DMS 273 (cell line): ENCODE results near the gene NPHP4.
A peak's percentile ranks its signal among the peaks of the same experiment; 100 is the strongest.

ENCODE experiments used
- DNase-seq: peaks from one replicate; lab custom pipeline; 2025; ENCODE audit not compliant: unreplicated experiment; lab: John Stamatoyannopoulos, UW

Gene NPHP4

DNA sequence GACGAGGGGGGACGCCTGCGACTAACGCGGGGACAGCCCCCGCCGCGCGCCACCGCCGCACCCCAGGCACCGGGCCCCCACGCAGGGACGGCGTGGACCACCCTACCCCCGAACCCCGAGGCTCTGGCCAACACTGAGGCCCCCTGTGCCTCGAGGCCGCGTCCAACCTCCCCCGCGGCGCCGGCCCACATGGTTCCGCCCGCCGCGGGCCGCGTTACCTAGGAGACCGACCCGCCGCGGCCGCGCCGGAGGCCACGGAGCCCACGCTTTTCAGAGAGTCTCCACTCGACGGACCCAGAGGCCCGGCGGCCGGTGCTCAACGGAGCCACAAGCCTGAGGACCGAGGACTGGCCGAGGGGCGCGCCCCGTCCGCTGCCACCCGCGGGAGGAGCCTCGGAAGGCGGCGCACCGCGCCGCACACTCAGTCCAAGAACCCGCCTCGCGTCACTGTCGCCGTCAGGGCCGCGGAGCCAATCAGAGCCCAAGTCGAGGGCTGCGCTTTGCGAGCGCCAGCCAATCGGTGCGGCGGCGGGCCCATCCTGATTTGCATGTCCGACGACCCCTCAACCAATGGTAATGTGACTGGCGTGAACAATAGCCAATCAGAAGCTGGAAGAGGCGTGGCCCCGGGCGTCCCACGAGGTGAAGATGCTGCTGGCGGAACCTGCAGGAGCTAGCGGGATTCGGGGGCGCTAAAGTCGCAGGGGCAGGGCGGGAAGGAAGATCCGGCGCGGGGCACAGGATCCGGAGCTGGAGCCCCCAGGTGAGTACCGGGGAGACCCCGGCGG, at the start of gene NPHP4:
TSS of gene NPHP4 (minus strand) at position 400 of the 788 bp plus-strand sequence. CDS start 6,136 bp downstream, outside the sequence.
- peak; percentile 100 for DNase-seq

DNA sequence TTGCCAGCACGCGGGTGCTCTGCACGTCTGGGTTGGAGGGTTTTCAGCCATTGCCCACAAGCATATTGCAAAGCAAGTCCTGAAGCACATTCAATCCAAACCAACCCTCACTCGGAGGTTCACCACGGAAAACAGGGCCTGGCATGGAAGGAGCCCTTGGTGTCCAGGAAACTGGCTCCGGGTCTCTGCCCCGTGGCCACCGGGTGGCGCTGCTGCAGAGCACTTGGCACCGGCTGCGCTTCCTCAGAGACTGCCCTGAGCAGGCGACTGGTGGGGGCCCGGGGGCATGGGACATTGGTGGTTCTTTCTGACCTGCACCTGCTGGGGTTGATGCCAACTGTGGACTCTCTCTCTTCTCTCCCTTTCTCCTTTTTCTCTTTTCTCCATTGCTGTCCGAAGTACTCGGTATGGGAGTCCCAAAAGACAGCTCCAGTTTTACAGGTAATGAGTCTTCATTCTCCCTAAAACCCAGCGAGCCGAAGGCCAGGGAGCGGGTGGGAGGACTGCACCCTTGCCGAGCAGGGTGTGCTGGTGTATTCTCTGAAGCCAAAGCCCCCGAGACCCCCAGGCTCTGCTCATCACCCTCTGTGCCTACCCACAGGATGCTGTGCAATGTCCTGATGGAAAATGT, 49.3 kb upstream of the NPHP4 start:
- peak; percentile 79 for DNase-seq

DNA sequence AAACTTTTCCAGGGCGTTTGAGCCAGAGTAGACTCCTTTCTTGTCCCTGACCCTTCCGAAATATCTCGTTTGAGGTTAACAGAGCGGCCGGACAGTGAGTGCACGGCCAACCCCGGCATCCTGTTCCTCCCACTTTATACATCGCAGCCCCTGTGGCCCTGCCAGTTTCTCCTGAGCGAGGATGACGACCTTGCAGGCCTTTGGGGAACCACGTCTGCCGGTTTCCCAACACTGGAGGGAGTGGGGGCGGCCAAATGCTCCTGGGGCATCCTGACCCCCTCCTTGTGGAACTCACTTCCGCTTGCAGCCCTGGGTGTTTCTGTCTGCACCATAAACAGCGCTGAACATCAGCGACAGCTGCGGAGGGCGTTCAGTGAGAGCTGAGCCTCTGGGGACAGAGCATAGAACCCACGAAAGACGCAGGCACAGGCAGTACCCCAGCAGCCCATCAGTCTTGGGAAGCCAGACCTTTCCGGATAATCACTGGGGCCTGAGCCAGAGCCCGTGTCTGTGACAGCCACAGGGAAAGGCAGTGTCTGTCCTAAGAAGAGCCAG, 48.7 kb upstream of the NPHP4 start:
- DNase-seq: no peak

DNA sequence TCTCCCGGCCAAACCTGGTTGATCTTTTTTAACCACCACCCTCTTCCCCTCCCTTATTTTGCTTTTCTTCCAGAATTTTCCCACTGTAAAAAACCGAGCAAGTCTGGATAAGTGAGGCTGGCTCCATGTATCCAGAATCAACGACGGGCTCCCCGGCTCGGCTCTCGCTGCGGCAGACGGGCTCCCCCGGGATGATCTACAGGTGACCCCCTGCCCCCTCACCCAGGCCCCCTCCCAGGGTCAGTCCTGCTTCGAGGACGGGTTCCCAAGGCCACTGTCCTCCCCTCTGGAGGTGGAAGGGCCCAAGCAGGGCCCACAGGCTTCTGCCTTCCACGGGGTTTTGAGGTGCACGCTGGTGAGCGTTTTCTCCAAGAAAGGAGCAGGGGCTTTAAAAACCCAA, 48.2 kb upstream of the NPHP4 start:
- no peak for DNase-seq

GRCh38 chr1:6039031-6039430, 46.8 kb upstream of the NPHP4 start:
- no peak for DNase-seq

DNA sequence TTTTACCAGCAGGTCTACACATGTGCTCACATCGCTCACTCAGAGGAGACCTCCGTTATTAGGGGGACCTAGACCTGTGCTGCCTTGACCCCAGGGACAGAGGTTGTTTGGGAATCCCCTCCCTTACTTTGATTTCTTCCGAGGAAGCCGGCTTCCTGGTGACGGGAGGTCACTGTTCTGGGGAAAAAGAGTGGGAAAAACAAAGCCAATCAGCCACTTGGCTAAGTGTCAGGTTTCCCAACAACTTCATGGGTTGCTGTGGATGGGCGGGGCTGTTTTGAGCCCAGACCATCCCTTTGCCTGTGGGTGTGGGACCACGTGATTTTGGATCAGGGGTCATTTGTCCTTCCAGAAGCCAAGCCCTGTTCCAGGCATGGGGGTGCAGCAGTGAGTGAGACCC, 46.4 kb upstream of the NPHP4 start:
- no peak for DNase-seq

DNA sequence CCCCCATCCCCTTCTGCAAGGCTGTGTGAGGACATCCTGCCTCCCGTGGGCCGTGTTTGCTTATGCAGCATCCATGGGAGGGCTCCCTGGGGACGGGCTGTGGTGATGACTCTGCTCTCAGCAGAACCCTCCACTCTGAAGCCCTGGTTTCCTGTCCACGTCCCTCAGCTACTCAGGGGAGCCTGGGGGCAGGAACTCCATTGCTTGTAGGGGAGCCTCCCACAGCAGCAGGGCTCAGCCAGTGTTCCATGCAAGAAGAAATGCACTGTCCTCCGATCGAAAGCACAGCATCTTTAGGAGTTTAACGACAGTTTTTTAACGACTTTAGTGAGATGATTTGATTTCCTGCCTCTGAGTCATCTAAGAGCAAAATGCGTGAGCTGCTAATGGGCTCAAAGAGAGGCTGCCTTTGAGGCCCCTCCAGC, 45.1 kb upstream of the NPHP4 start:
- DNase-seq: no peak

- DNase-seq: peak; percentile 27
These were observed 43.5 kb upstream of the NPHP4 start for GRCh38 chr1:6035719-6036118.

GRCh38 chr1:6035303-6035702, 43.1 kb upstream of the NPHP4 start:
- DNase-seq: no peak

DNA sequence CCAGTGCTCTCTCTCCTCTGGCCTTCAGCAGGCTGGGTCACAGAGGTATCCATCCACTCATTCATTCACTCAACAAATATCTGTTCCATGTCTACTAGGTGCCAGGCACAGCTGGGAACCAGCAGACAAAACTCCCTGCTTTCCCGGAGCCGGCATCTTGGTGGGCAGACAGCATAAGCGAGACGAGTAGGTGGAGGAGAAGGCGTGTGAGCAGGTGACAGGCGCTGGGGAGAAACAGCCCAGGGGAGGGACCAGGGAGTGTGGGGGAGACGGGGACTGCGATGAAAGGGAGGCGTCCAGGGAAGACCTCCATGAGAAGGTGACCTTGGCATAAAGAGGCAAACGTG, 42.5 kb upstream of the NPHP4 start:
- DNase-seq: no peak

DNA sequence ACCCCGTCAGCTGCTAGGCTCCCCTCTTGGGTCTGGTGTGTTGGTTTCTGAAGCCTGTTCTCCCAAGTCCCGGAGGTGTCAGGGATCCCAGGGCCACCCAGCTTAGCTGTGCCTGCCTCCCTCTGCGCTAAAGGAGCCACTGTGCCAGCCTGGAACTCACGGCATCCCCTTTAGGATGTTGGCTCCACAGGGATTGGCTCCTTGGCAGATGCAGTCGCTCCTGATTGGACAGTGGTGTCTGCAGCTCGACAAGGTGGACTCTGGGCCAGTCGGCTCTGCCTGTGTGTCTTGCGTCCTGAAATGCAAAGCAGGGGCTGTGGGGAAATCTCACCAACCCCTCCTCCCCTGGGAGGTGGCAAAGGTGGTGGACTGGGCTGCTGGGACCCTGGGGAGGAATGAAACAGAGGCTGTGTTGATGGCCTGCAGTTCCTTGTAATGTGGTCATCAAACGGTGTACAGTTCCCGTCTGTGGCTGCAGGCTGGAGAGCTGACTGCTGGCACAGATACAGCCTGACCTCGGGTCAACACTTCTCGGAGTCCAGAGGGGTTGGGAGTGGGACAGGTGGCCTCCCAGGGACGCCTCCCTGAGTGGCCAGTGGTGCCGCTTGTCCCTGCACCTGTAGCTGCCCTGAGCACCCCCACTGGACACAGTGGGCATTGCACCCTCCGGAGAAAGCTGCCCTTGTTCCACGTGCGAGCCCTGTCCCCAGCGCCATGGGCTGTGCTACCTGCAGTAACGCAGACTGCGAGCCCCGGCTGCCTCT, 41.9 kb upstream of the NPHP4 start:
- peak; percentile 49 for DNase-seq

GRCh38 chr1:6033124-6033523, 40.9 kb upstream of the NPHP4 start:
- no peak for DNase-seq

- no peak for DNase-seq
These were observed 38.5 kb upstream of the NPHP4 start for GRCh38 chr1:6030547-6031261.

GRCh38 chr1:6030132-6030531, 37.9 kb upstream of the NPHP4 start:
- DNase-seq: no peak

GRCh38 chr1:6029351-6029750, 37.1 kb upstream of the NPHP4 start:
- no peak for DNase-seq

DNA sequence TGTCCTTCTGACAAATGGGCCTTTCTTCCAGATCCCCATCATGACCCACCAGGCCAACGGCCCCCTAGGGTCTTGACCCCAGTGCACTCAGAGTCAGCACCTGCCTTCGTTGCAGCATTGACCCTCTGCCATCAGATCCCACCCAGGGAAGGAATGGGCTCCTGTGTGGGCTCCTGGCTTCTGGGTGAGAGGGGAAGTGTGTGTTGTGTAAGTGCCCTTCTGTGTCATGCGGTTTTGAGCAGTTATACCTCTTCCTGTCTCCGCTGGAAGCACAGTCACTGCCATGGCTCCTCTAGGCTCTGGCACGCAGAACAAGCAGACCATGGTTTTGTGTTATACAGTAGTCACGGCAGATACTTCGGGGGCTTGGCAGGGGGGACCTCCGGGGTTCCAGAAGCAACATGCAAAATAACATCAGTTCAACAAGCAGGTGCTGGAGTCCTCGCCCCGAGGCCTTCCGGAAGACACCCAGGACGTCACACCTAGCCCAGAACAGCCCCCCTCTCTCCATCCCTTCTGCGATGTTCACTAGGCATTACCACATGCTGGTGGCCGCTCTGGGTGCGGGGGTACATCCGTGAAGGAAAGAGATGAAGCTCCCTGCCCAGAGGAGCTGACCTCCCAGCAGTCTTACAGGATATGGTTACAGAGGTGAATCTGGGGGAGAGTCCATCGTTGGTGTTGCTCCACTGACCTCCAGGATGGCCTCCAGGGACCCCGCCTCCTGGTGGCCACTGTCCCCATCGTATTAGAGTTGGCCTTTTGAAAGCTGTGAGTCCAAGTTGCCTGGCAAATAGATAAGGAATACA, 36.0 kb upstream of the NPHP4 start:
- no peak for DNase-seq

DNA sequence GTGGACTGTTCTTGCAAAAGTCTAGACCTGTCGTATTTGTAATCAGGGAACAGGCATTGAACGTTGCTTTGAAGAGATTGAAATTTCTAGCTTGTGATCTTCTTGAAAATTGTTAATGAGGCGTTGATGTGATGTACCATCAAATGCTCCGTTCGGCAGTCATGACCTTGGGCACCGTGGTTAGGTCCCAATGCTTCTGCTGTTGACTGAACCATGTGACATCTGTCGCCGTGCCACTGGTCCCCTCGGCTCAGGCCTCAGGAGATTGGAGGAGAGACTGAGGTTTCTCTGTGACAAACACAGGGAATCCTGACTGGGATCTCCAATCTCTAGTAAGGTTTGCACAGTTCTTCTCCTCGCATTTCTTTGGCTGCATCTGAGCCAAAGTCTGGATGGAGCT, 35.4 kb upstream of the NPHP4 start:
- no peak for DNase-seq

- peak; percentile 93 for DNase-seq
These were observed 34.0 kb upstream of the NPHP4 start for GRCh38 chr1:6026095-6026809.

GRCh38 chr1:6025269-6026094, 33.3 kb upstream of the NPHP4 start:
- peak; percentile 47 for DNase-seq
